ENCODE results near the gene HPSE2. TPM values are rescaled to one million over a fixed set of nuclear protein-coding genes. Genes with fewer than 3 reads are reported as not detected.

Gene HPSE2
- total RNA-seq, 1 experiment from 2014 or later, result 0.05 TPM

GRCh38 chr10:99236627-99237309, 1.1 kb upstream of the HPSE2 start:
- BruUV-seq (replicated peaks), result no TSS peak
- Histone ChIP-seq H3K9me2 (ENCODE audit: insufficient read depth) (no peaks in the 10 kb centered on the region), H3K27me3 (ENCODE audit: insufficient read depth, low read length) (peaks cover 42% of the 10 kb centered on the region), H2AFZ (ENCODE audit: low read depth, low read length, poor library complexity, severe bottlenecking) (no peak overlapping the region), H3K4me3 (replicated peaks in 1 of 2; ENCODE audit: low read depth in 1 of 2, low read length in 2 of 2) (no peak overlapping the region), H3K9ac (ENCODE audit: low read length) (no peak overlapping the region), H3K36me3 (ENCODE audit: control insufficient read depth in 1 of 2, insufficient read depth in 2 of 2, low read length in 2 of 2) (no peaks in the 10 kb centered on the region), H3K4me1 (ENCODE audit: control insufficient read depth in 1 of 2, insufficient read depth in 2 of 2, low read length in 2 of 2) (no peaks in the 10 kb centered on the region), H4K20me1 (ENCODE audit: insufficient read depth) (no peaks in the 10 kb centered on the region), H3K27ac (ENCODE audit: low read depth, low read length) (no peak overlapping the region), H3K79me2 (ENCODE audit: insufficient read depth, low read length) (no peaks in the 10 kb centered on the region), H3K4me2 (ENCODE audit: low read length) (no peak overlapping the region), H3K9me3 (ENCODE audit: control insufficient read depth in 1 of 2, insufficient read depth in 1 of 2, low read depth in 1 of 2, low read length in 2 of 2) (no peaks in the 10 kb centered on the region)
- POLR2A ChIA-PET, result no interaction called here
- TF ChIP-seq ZNF274 (IDR thresholded peaks at IDR 0.05; ENCODE audit: low read depth, low read length), result no peak
- no peak for TF ChIP-seq SP1 (IDR thresholded peaks at IDR 0.05; ENCODE audit: low read depth)
- intact Hi-C loops (cut with micrococcal nuclease), result no loop called here
- ATAC-seq, result no peak
- DNase-seq (ENCODE audit: low read depth, low spot score), result no peak
- CTCF ChIA-PET, result interaction anchor here (1.5 kb wide), 1 partner anchor 10 kb away, joined by 9 read pairs; no protein-coding TSS in a partner anchor
- RAD21 ChIA-PET (ENCODE audit: low non-redundant PET in 1 of 2, low total read pairs in 2 of 2, uncharacterized antibody in 2 of 2, unreplicated experiment in 2 of 2), result no interaction called here

- Histone ChIP-seq H3K9me2 (ENCODE audit: insufficient read depth) (no peaks in the 10 kb centered on the region), H3K9ac (ENCODE audit: low read length) (no peak overlapping the region), H3K4me3 (replicated peaks in 1 of 2; ENCODE audit: low read depth in 1 of 2, low read length in 2 of 2) (no peak overlapping the region), H3K4me2 (ENCODE audit: low read length) (no peak overlapping the region), H4K20me1 (ENCODE audit: insufficient read depth) (no peaks in the 10 kb centered on the region), H3K79me2 (ENCODE audit: insufficient read depth, low read length) (no peaks in the 10 kb centered on the region), H3K36me3 (ENCODE audit: control insufficient read depth in 1 of 2, insufficient read depth in 2 of 2, low read length in 2 of 2) (no peaks in the 10 kb centered on the region), H3K4me1 (ENCODE audit: control insufficient read depth in 1 of 2, insufficient read depth in 2 of 2, low read length in 2 of 2) (no peaks in the 10 kb centered on the region), H2AFZ (ENCODE audit: low read depth, low read length, poor library complexity, severe bottlenecking) (no peak overlapping the region), H3K9me3 (ENCODE audit: control insufficient read depth in 1 of 2, insufficient read depth in 1 of 2, low read depth in 1 of 2, low read length in 2 of 2) (no peaks in the 10 kb centered on the region), H3K27ac (ENCODE audit: low read depth, low read length) (no peak overlapping the region), H3K27me3 (ENCODE audit: insufficient read depth, low read length) (peaks cover 44% of the 10 kb centered on the region)
- no peak for ATAC-seq
- ChIA-PET POLR2A (no interaction called here), RAD21 (ENCODE audit: low non-redundant PET in 1 of 2, low total read pairs in 2 of 2, uncharacterized antibody in 2 of 2, unreplicated experiment in 2 of 2) (no interaction called here), CTCF (interaction anchor here (1.0 kb wide), 1 partner anchor 768 kb away, joined by 3 read pairs; no protein-coding TSS in a partner anchor)
- BruUV-seq (replicated peaks), result no TSS peak
- DNase-seq (ENCODE audit: low read depth, low spot score), result no peak
- intact Hi-C loops (cut with micrococcal nuclease), result no loop called here
- TF ChIP-seq TCF7L2 (IDR thresholded peaks at IDR 0.05; ENCODE audit: borderline replicate concordance, extremely low read depth, insufficient read depth, insufficient read length) (no peak), MAX (IDR thresholded peaks at IDR 0.05) (no peak), ELF1 (IDR thresholded peaks at IDR 0.05; ENCODE audit: borderline replicate concordance, low read depth) (no peak), POLR2AphosphoS5 (IDR thresholded peaks at IDR 0.05; ENCODE audit: low read depth, low read length) (no peak), EZH2phosphoT487 (IDR thresholded peaks at IDR 0.05; ENCODE audit: borderline replicate concordance) (no peak), CTCF (IDR thresholded peaks at IDR 0.05 in 2 of 3, conservative IDR thresholded peaks at IDR 0.05 in 1 of 3; ENCODE audit: borderline replicate concordance in 1 of 3, insufficient read depth in 1 of 3, low read depth in 2 of 3, low read length in 2 of 3) (no peak), SP1 (IDR thresholded peaks at IDR 0.05; ENCODE audit: low read depth) (no peak), FOSL1 (IDR thresholded peaks at IDR 0.05; ENCODE audit: low read depth) (no peak), RAD21 (IDR thresholded peaks at IDR 0.05; ENCODE audit: low read depth) (no peak), YY1 (IDR thresholded peaks at IDR 0.05; ENCODE audit: extremely low read depth, insufficient replicate concordance, low read depth, low read length) (no peak), ATF3 (IDR thresholded peaks at IDR 0.05) (no peak), ZNF274 (IDR thresholded peaks at IDR 0.05; ENCODE audit: low read depth, low read length) (no peak)
Observed at GRCh38 chr10:99234791-99235657, 628 bp downstream of the HPSE2 start.

Measured in HCT116 (cell line).